Right cardiac atrium (tissue), 5 donors: ENCODE measurements around the gene OR9A2. TPM values are rescaled to one million over a fixed set of nuclear protein-coding genes. Genes with fewer than 3 reads are reported as not detected.

Experiments
- ATAC-seq, 2 donors: fragments of 200-7000 bp; cut with Tn5 transposase; one replicate each; pipeline versions ENCODE4 v1.8.0 to v1.9.1; 2020; ENCODE audit warnings: moderate library complexity in 2 of 2, mild to moderate bottlenecking in 1 of 2
- DNase-seq, 3 donors: peaks; one replicate each; pipeline ENCODE4 v3.0.0-alpha.2; 2020
- H3K27ac ChIP-seq: one replicate; pipeline ENCODE4 v1.5.1; 2013; ENCODE audit warnings: mild to moderate bottlenecking, low read length, control low read depth, moderate library complexity
- H3K27me3 ChIP-seq: one replicate; pipeline ENCODE4 v1.6.1; 2013; ENCODE audit not compliant: control insufficient read depth, insufficient read depth
- H3K4me1 ChIP-seq: one replicate; pipeline ENCODE4 v1.6.1; 2013; ENCODE audit warnings: low read length; ENCODE audit not compliant: control insufficient read depth, insufficient read depth
- H3K4me3 ChIP-seq: one replicate; pipeline ENCODE4 v1.5.1; 2013; ENCODE audit warnings: low read length, control low read depth
- H3K9me3 ChIP-seq: one replicate; pipeline ENCODE4 v1.6.1; 2013; ENCODE audit warnings: low read length; ENCODE audit not compliant: control insufficient read depth
- WGBS: extraction: QIAGEN DNeasy Blood & Tissue Kit; methylation state at CpG from one replicate; pipeline ENCODE4 v1.1.7; 2013; 5-methylcytosine and 5-hydroxymethylcytosine counted together
- intact Hi-C, 4 donors: fragments of 100-400 bp; cut with DNase I; formaldehyde crosslinking; loops; one replicate each; pipeline versions ENCODE4 v1.11.0 to v1.14.0; 2022 to 2023
- long read RNA-seq, 4 donors: library from polyadenylated mRNA; unstranded; transcript quantifications; one replicate each; pipeline ENCODE4 v2.0.0, GENCODE V29; 2020 to 2021
- polyA plus RNA-seq: library from polyadenylated mRNA; stranded (reverse); fragments of 200-250 nt; gene quantifications from one replicate; pipeline ENCODE4 v1.2.3, GENCODE V29; 2013
- total RNA-seq, 4 donors: library from RNA; stranded (reverse); fragmentation: NEBNext Ultra II Directional; extraction: Animal tissue kit (Norgen Biotek cat#: 25700); gene quantifications; one replicate each; pipeline ENCODE4 v1.2.1, GENCODE V29; 2021
- donor health status: healthy with polysubstance abuse.
- donor health status: DM: no; HTN: yes; CAD: no.
- donor health status: DM: no; HTN: no; CAD: no.
- donor health status: DM: no; HTN: yes; CAD: no; lungs with severe emphysema.
- donor health status: DM: yes; HTN: yes; CAD: no.

The OR9A2 gene, protein sequence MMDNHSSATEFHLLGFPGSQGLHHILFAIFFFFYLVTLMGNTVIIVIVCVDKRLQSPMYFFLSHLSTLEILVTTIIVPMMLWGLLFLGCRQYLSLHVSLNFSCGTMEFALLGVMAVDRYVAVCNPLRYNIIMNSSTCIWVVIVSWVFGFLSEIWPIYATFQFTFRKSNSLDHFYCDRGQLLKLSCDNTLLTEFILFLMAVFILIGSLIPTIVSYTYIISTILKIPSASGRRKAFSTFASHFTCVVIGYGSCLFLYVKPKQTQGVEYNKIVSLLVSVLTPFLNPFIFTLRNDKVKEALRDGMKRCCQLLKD
- total RNA-seq (not detected), polyA plus RNA-seq (not detected)
- long read RNA-seq, donor 1, result 0 reads
- long read RNA-seq, donor 2, result 0 reads
- long read RNA-seq, donor 3, result 0 reads
- long read RNA-seq, donor 4, result 0 reads

DNA sequence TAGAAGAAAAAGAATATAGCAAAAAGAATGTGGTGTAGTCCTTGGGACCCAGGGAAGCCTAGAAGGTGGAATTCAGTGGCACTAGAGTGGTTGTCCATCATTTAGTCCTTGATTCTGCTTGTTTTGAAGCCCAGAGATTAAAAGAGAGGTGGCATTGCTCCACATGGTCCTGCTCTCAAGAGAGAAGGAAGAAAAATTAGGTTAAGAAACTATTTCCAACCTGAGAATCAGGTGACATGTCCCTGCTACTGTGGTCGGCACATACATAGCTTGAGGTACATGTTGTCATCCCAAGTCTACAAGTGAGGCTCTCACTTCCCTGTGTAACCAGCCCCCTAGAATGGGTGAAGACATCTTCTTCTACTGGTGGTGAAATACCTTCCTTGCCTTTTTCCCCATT lies at the start of gene OR9A2:
Gene OR9A2 (minus strand): TSS at position 101 of the 400 bp plus-strand sequence. CDS start 0 bp downstream, at position 101.
- Histone ChIP-seq H3K4me3 (no peak within 1 kb of the TSS), H3K4me1 (no peaks in the 10 kb centered on the region), H3K27ac (no peak within 1 kb of the TSS), H3K9me3 (no peaks in the 10 kb centered on the region), H3K27me3 (no peaks in the 10 kb centered on the region)
- ATAC-seq (no peak), DNase-seq (no peak)
- 94% methylated on average over 1 of the region's 1 CpG for WGBS
- intact Hi-C loops, result no loop called here

DNA sequence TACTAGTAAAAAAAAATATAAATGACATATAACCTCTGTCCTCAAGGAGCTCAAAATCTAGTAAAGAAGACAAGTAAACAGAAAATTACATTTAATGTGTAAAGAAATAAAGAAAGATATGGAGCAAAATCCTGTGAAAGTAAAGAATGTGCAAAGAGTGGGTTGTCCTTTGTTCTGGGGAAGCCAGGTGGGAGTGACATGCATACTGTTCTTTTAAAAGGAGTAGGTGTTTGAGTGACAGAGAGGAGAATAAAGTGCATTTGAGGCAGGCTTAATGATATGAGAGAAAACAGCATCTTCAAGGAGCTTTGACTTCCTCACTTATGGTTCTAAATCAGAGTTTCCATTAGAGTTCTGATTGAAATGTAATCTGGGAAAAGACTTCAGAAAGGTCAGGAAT lies 47.2 kb upstream of the OR9A2 start:
- no peak for ATAC-seq
- intact Hi-C loops, result no loop called here

DNA sequence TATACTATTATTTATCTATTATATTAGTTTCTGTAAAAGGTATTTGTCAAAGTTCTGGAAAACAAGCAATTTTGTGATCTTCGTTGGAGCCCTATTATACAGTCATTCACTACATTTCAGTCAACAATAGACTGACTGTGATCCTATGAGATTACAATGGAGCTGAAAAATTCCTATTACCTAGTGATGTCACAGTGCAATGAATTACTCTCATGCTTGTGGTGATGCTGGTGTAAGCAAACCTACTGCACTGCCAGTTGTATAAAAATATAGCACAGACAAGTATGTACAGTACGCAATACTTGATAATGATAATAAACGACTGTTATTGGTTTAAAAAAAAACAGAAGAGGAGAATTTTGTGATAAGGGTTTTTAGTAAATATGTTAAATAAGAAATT lies 46.6 kb upstream of the OR9A2 start:
- Histone ChIP-seq H3K27me3 (no peaks in the 10 kb centered on the region), H3K9me3 (no peaks in the 10 kb centered on the region), H3K4me3 (no peak overlapping the region), H3K27ac (no peak overlapping the region), H3K4me1 (peaks cover 2% of the 10 kb centered on the region)
- 82% methylated on average over 3 of the region's 3 CpGs for WGBS
- DNase-seq (no peak), ATAC-seq (no peak)
- intact Hi-C loops, result no loop called here

More for the DNA sequence above, 47.2 kb upstream of the OR9A2 start:
- Histone ChIP-seq H3K27ac (no peak overlapping the region), H3K27me3 (no peaks in the 10 kb centered on the region), H3K4me3 (no peak overlapping the region), H3K9me3 (no peaks in the 10 kb centered on the region), H3K4me1 (peaks cover 2% of the 10 kb centered on the region)
- no peak for DNase-seq

DNA sequence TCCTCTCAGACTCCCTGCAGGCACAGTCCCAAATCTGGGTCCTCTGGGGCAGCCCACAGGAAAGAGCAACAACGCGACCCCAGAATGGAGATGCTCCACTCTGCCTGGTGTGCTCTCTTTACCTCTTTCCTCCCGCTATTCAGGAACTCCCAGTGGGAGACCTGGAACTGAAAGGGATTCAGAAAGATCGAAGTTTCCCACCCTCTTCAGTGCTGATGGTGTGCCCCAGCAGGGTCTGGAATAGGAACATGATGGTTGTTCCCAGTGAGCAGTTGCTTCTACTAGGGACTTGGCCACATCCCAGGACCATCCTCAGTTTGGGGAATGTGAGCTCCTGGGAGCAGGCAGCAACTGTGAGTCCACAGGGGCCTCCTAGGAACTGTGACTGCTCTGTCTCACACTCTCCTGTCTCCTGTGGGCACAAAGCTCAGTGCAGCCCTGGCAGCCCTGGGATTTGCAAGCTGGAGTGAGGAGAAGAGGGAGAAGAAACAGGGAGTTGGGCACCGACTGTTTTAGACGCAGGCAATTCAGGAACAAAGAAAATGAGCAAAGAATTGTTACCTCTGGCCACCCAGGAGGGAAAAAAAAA lies 43.1 kb upstream of the OR9A2 start:
- Histone ChIP-seq H3K4me1 (peaks cover 2% of the 10 kb centered on the region), H3K27ac (no peak overlapping the region), H3K4me3 (no peak overlapping the region), H3K27me3 (no peaks in the 10 kb centered on the region), H3K9me3 (no peaks in the 10 kb centered on the region)
- intact Hi-C loops, result no loop called here
- DNase-seq (no peak), ATAC-seq (no peak)
- 57% methylated on average over 6 of the region's 6 CpGs for WGBS

DNA sequence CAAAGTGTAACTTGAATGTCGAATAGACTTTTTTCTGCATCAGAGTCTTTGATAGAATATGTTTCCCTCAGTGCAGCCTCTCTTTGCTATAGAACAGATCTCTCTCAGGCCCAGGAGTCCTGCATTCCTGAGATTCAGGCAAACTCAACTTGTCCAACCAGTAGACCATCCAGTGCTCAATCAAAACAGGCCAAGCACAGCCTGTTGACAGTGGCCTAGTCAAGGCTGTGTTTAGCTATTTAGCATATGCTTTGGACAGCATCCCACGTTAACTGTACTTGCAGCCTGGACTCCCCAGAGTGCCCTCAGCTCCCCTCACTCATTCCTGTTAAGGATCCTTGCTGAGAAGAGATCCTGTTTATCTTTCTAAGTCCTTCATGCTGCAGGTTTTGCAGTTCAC lies 41.5 kb upstream of the OR9A2 start:
- 66% methylated on average over 2 of the region's 2 CpGs for WGBS

DNA sequence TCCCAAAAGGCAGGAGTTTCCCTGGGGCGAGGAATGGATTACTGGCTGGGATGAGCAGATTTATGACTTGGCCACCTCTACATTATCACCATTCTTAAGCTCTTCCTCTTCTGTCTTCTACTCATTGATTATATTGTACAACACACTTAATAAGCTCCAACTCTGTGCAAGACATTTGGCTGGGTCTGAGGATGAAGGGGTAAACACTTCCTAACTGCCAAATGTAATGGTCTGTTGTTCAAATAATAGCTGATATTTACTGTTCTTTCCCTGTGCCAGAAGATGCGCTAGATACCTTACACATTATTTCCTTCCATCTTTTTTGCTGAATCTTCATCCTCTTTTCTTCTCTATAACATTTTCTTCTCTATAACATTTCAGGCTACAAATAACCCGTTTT lies 36.8 kb upstream of the OR9A2 start:
- H3K27me3 ChIP-seq, result no peaks in the 10 kb centered on the region
- H3K4me1 ChIP-seq, result no peaks in the 10 kb centered on the region
- DNase-seq (no peak), ATAC-seq (no peak)
- H3K4me3 ChIP-seq, result no peak overlapping the region
- no peak overlapping the region for H3K27ac ChIP-seq
- 75% methylated on average over 3 of the region's 3 CpGs for WGBS
- H3K9me3 ChIP-seq, result no peaks in the 10 kb centered on the region
- intact Hi-C loops, result no loop called here

More for the DNA sequence above, 41.5 kb upstream of the OR9A2 start:
- intact Hi-C loops, result no loop called here
- Histone ChIP-seq H3K4me3 (no peak overlapping the region), H3K27me3 (no peaks in the 10 kb centered on the region), H3K4me1 (peaks cover 2% of the 10 kb centered on the region), H3K9me3 (no peaks in the 10 kb centered on the region), H3K27ac (no peak overlapping the region)
- ATAC-seq (no peak), DNase-seq (no peak)

DNA sequence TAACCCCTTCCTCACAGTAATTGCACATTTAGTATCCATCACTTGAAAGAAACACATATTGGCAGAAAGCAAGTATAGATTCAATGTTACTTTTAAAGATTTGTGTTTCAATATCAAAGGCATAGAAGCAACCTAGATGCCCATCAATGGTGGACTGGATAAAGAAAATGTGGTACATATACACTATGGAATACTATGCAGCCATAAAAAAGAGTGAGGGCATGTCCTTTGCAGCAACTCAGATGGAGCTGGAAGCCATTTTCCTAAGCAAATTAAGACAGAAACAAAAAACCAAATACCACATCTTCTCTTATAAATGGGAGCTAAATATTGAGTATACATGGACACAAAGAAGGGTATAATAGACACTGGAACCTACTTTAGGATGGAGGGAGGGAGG lies 28.8 kb upstream of the OR9A2 start:
- H3K4me1 ChIP-seq, result no peaks in the 10 kb centered on the region
- no peak for ATAC-seq
- intact Hi-C loops, result no loop called here

DNA sequence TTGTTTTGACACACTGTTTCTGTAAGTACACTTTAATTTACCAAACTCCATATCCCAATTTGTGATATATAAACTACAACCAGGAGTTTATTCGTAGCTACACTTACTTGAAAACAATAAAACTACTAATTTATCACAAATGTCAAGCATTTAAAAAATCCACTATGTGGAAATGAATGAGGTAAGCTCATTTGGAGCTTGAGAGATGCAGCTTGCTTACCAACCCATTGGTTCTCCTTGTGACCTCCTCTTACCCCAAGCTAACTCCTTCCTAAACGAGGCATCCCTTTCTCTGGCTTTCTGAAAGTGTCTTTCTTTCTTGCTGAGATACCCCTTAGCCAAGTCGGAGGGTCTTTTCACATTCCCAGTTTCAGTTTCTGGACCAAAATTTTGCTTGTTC lies 27.7 kb upstream of the OR9A2 start:
- H3K9me3 ChIP-seq, result no peaks in the 10 kb centered on the region
- 68% methylated on average over 3 of the region's 3 CpGs for WGBS

More for the DNA sequence above, 28.8 kb upstream of the OR9A2 start:
- Histone ChIP-seq H3K27me3 (no peaks in the 10 kb centered on the region), H3K9me3 (no peaks in the 10 kb centered on the region), H3K27ac (no peak overlapping the region), H3K4me3 (no peak overlapping the region)
- no peak for DNase-seq

DNA sequence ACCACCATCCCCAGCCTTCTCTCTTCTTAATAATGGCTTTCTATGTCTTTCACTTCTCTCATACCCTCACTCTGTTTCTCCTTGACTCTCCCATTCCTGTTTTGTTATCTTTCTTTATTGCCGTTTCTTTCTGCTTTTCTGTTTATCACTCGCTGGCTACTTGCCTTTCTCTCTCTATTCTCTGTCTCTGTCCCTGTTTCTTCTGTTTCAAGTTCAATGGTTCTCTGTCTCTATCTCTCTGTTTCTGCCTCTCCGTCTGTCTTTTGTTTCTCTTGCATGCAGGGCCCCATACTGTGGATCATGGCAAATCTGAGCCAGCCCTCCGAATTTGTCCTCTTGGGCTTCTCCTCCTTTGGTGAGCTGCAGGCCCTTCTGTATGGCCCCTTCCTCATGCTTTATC lies 25.1 kb upstream of the OR9A2 start, which contains the start of gene OR6V1:
Gene OR6V1 (plus strand): TSS at position 301 of the 400 bp plus-strand sequence. CDS start 0 bp downstream, at position 301.
- ATAC-seq (no peak), DNase-seq (no peak)
- Histone ChIP-seq H3K4me1 (no peaks in the 10 kb centered on the region), H3K9me3 (no peaks in the 10 kb centered on the region), H3K27me3 (no peaks in the 10 kb centered on the region), H3K27ac (no peak within 1 kb of the TSS), H3K4me3 (no peak within 1 kb of the TSS)
- WGBS, result 83% methylated on average over 4 of the region's 4 CpGs
- intact Hi-C loops, result no loop called here

More for the DNA sequence above, 27.7 kb upstream of the OR9A2 start:
- H3K27ac ChIP-seq, result no peak overlapping the region
- H3K4me1 ChIP-seq, result no peaks in the 10 kb centered on the region
- DNase-seq (no peak), ATAC-seq (no peak)
- no peak overlapping the region for H3K4me3 ChIP-seq
- H3K27me3 ChIP-seq, result no peaks in the 10 kb centered on the region
- intact Hi-C loops, result no loop called here

DNA sequence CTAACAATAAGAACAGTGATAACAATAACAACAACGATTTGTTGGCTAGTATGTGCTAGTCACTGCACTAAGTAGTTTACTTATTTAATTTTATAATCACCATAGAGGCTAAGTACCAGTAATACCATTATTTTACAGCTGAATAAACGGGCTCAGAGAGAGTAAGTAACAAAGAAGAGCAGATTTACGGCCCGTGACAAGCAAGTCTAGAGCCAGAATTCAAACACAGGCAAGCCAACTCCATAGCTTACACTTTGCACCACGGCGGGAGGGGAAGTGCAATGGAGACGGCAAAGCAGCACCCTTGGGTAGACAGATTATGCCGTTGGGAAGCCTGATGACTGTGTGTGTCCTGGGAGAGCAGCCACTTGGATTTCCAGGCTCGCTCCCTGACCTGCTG lies 24.0 kb upstream of the OR9A2 start:
- H3K4me3 ChIP-seq, result no peak overlapping the region
- ATAC-seq (no peak), DNase-seq (no peak)
- intact Hi-C loops, result no loop called here
- no peak overlapping the region for H3K27ac ChIP-seq
- no peaks in the 10 kb centered on the region for H3K27me3 ChIP-seq
- H3K4me1 ChIP-seq, result no peaks in the 10 kb centered on the region
- no peaks in the 10 kb centered on the region for H3K9me3 ChIP-seq
- WGBS, result 59% methylated on average over 9 of the region's 9 CpGs

DNA sequence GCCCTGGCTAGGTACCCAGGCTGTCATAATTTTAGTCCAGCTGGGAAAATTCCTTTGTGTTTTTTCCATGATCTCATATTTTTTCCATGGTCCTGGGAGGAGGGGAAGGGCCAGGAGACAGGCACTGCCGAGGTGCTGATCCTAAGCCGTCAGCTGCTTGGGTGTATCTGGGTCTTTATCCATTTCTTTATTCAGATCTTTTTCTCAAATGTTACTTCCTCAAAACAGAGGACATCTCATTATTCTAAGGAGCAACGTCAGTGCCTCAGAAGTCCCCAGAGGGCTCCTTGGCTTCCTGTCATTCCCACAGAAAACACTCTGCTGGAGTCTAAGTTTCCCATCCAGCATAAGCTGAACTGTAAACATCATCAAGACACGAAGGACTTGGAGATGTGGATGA lies 22.4 kb upstream of the OR9A2 start:
- intact Hi-C loops, result no loop called here
- Histone ChIP-seq H3K27ac (peak overlapping the region; percentile 30), H3K27me3 (no peaks in the 10 kb centered on the region), H3K9me3 (no peaks in the 10 kb centered on the region), H3K4me3 (no peak overlapping the region), H3K4me1 (no peaks in the 10 kb centered on the region)
- DNase-seq (peak in 2 of 3 donors; percentile 16 to 57), ATAC-seq (peak; percentile 44 to 48)
- WGBS, result 27% methylated on average over 4 of the region's 4 CpGs
